HG03280 (cell line): Measurements from ENCODE around the gene SMARCC1.
"Not testable (repeated sequence)": the region's sequence is repeated elsewhere in the genome, so short reads cannot be mapped to it uniquely, and the experiment has no call there.

ENCODE experiments used
- ATAC-seq: cut with Tn5 transposase; IDR thresholded peaks from one replicate; pipeline ENCODE4 v1.9.1; 2021; ENCODE audit warnings: mild to moderate bottlenecking, moderate library complexity; ENCODE audit not compliant: unreplicated experiment

Gene SMARCC1

GRCh38 chr3:47772047-47772446, 9.6 kb downstream of the SMARCC1 start:
- ATAC-seq: no peak

GRCh38 chr3:47766186-47766585, 15.5 kb downstream of the SMARCC1 start:
- no peak for ATAC-seq

- no peak for ATAC-seq
These were observed 19.5 kb downstream of the SMARCC1 start for GRCh38 chr3:47762233-47762632.

- no peak for ATAC-seq
These were observed 20.6 kb downstream of the SMARCC1 start for GRCh38 chr3:47761046-47761445.

- ATAC-seq: not testable (repeated sequence)
These were observed 21.5 kb downstream of the SMARCC1 start for GRCh38 chr3:47760207-47760606.

- ATAC-seq: no peak
These were observed 23.2 kb downstream of the SMARCC1 start for GRCh38 chr3:47758261-47759025.

GRCh38 chr3:47752716-47753115, 29.0 kb downstream of the SMARCC1 start:
- ATAC-seq: no peak

- ATAC-seq: not testable (repeated sequence)
These were observed 30.8 kb downstream of the SMARCC1 start for GRCh38 chr3:47750811-47751354.

- no peak for ATAC-seq
These were observed 34.1 kb downstream of the SMARCC1 start for GRCh38 chr3:47747558-47747957.

GRCh38 chr3:47746264-47746663, 35.4 kb downstream of the SMARCC1 start:
- no peak for ATAC-seq

- no peak for ATAC-seq
These were observed 37.8 kb downstream of the SMARCC1 start for GRCh38 chr3:47743855-47744254.

GRCh38 chr3:47743352-47743751, 38.3 kb downstream of the SMARCC1 start:
- not testable (repeated sequence) for ATAC-seq

GRCh38 chr3:47741925-47742324, 39.8 kb downstream of the SMARCC1 start:
- no peak for ATAC-seq

- no peak for ATAC-seq
These were observed 49.5 kb downstream of the SMARCC1 start for GRCh38 chr3:47732143-47732542.

- ATAC-seq: no peak
These were observed 50.6 kb downstream of the SMARCC1 start for GRCh38 chr3:47731061-47731460.

- ATAC-seq: no peak
These were observed 58.8 kb downstream of the SMARCC1 start for GRCh38 chr3:47722859-47723258.

- ATAC-seq: not testable (repeated sequence)
These were observed 64.2 kb downstream of the SMARCC1 start for GRCh38 chr3:47717448-47717847.

- no peak for ATAC-seq
These were observed 65.0 kb downstream of the SMARCC1 start for GRCh38 chr3:47716656-47717055.

GRCh38 chr3:47715928-47716327, 65.8 kb downstream of the SMARCC1 start:
- ATAC-seq: no peak

- ATAC-seq: no peak
These were observed 67.1 kb downstream of the SMARCC1 start for GRCh38 chr3:47714606-47715005.

- no peak for ATAC-seq
These were observed 68.0 kb downstream of the SMARCC1 start for GRCh38 chr3:47713655-47714054.

GRCh38 chr3:47712398-47712797, 69.3 kb downstream of the SMARCC1 start:
- ATAC-seq: no peak

- ATAC-seq: no peak
These were observed 70.1 kb downstream of the SMARCC1 start for GRCh38 chr3:47711596-47711995.
